GM23338 (cell line): ENCODE data around the gene ARL6IP1. TPM values are rescaled to one million over a fixed set of nuclear protein-coding genes. Genes with fewer than 3 reads are reported as not detected.

Source experiments
- ATAC-seq: fragments of 200-7000 bp; cut with Tn5 transposase; 3 replicates; pipeline ENCODE4 v1.9.1; 2020
- DNase-seq: peaks from one replicate; pipeline ENCODE4 v3.0.0-alpha.2; 2015; ENCODE audit warnings: low spot score
- H2AFZ ChIP-seq: fragments of 200-600 bp; sonication (generic); 2 replicates; pipeline ENCODE4 v1.8.0; 2016; ENCODE audit warnings: antibody characterized with exemption, mild to moderate bottlenecking, moderate library complexity
- H3F3A ChIP-seq: fragments of 200-600 bp; sonication (generic); replicated peaks from 2 replicates; pipeline ENCODE4 v1.8.0; 2017; ENCODE audit warnings: antibody characterized with exemption, mixed run types, low read depth
- H3K27ac ChIP-seq: fragments of 200-600 bp; sonication (generic); 2 replicates; pipeline ENCODE4 v1.6.1; 2016; ENCODE audit warnings: low read depth
- H3K27me3 ChIP-seq: fragments of 200-600 bp; sonication (generic); 2 replicates; pipeline ENCODE4 v1.8.0; 2016; ENCODE audit warnings: mild to moderate bottlenecking, mixed run types, moderate library complexity; ENCODE audit not compliant: insufficient read depth
- H3K36me3 ChIP-seq: fragments of 200-600 bp; sonication (generic); 2 replicates; pipeline ENCODE4 v1.8.0; 2016; ENCODE audit warnings: mild to moderate bottlenecking; ENCODE audit not compliant: insufficient read depth
- H3K4me1 ChIP-seq: fragments of 200-600 bp; sonication (generic); 2 replicates; pipeline ENCODE4 v1.8.0; 2016; ENCODE audit warnings: mild to moderate bottlenecking, moderate library complexity; ENCODE audit not compliant: insufficient read depth
- H3K4me2 ChIP-seq: fragments of 200-600 bp; sonication (generic); 2 replicates; pipeline ENCODE4 v1.7.1; 2017; ENCODE audit warnings: mixed run types
- H3K4me3 ChIP-seq: fragments of 200-600 bp; sonication (generic); 2 replicates; pipeline ENCODE4 v1.6.1; 2016; ENCODE audit warnings: mixed run types
- H3K79me2 ChIP-seq: fragments of 200-600 bp; sonication (generic); replicated peaks from 2 replicates; pipeline ENCODE4 v1.8.0; 2017; ENCODE audit warnings: mild to moderate bottlenecking; ENCODE audit not compliant: insufficient read depth
- H3K9me2 ChIP-seq: fragments of 200-600 bp; sonication (generic); 2 replicates; pipeline ENCODE4 v1.8.0; 2017; ENCODE audit not compliant: insufficient read depth
- H4K20me1 ChIP-seq: fragments of 200-600 bp; sonication (generic); replicated peaks from 2 replicates; pipeline ENCODE4 v1.8.0; 2017; ENCODE audit warnings: mild to moderate bottlenecking; ENCODE audit not compliant: insufficient read depth
- H3K27ac Mint-ChIP-seq: 2 replicates; pipeline ENCODE4 v1.8.0; 2020; ENCODE audit warnings: inconsistent platforms, mild to moderate bottlenecking, moderate library complexity, mixed read lengths
- H3K27me3 Mint-ChIP-seq: 3 replicates; pipeline ENCODE4 v1.8.0; 2022; ENCODE audit warnings: low read depth, mild to moderate bottlenecking, moderate library complexity, mixed read lengths, inconsistent platforms; ENCODE audit not compliant: insufficient read depth, poor library complexity
- H3K36me3 Mint-ChIP-seq: 3 replicates; pipeline ENCODE4 v1.8.0; 2021; ENCODE audit warnings: low read depth, mild to moderate bottlenecking, inconsistent platforms, moderate library complexity, mixed read lengths
- H3K4me1 Mint-ChIP-seq: 3 replicates; pipeline ENCODE4 v1.8.0; 2020; ENCODE audit warnings: mild to moderate bottlenecking, inconsistent platforms, mixed read lengths
- H3K4me3 Mint-ChIP-seq: 3 replicates; pipeline ENCODE4 v1.8.0; 2021; ENCODE audit warnings: moderate library complexity, mild to moderate bottlenecking, inconsistent platforms, mixed read lengths
- H3K9me3 Mint-ChIP-seq: 3 replicates; pipeline ENCODE4 v1.8.0; 2020; ENCODE audit warnings: moderate library complexity, mild to moderate bottlenecking, inconsistent platforms, mixed read lengths
- CREB1 ChIP-seq: fragments of 250-450 bp; sonication (Bioruptor Pico); IDR thresholded peaks from 2 replicates; pipeline ENCODE4 v1.5.0; 2020; ENCODE audit warnings: low read depth, mild to moderate bottlenecking, moderate library complexity
- EZH2phosphoT487 ChIP-seq: fragments of 200-600 bp; sonication (generic); IDR thresholded peaks from one replicate; pipeline ENCODE4 v1.8.1; 2018; ENCODE audit warnings: antibody characterized with exemption; ENCODE audit not compliant: unreplicated experiment
- JUNB ChIP-seq: IDR thresholded peaks from one replicate; pipeline ENCODE4 v1.6.1; 2016; ENCODE audit warnings: antibody characterized with exemption; ENCODE audit not compliant: unreplicated experiment
- NANOG ChIP-seq: IDR thresholded peaks from 2 replicates; pipeline ENCODE4 v1.6.1; 2016; ENCODE audit warnings: antibody characterized with exemption, borderline replicate concordance
- POLR2AphosphoS5 ChIP-seq: IDR thresholded peaks from 2 replicates; pipeline ENCODE4 v1.6.1; 2016; ENCODE audit warnings: antibody characterized with exemption, low read depth
- STAT1 ChIP-seq: IDR thresholded peaks from one replicate; pipeline ENCODE4 v1.6.1; 2016; ENCODE audit warnings: antibody characterized with exemption; ENCODE audit not compliant: unreplicated experiment
- ZNF114 ChIP-seq: fragments of 250-450 bp; sonication (Bioruptor Pico); IDR thresholded peaks from 2 replicates; pipeline ENCODE4 v1.5.0; 2020; ENCODE audit warnings: mild to moderate bottlenecking, moderate library complexity
- polyA plus RNA-seq: library from polyadenylated mRNA; unstranded; fragments of >200 nt; fragmentation: Nextera tagmentation; extraction: Ambion mirVana; gene quantifications from 2 replicates; pipeline ENCODE4 v1.2.1, GENCODE V29; 2016
- total RNA-seq: library from RNA; depleted of rRNA; stranded (reverse); fragments of >200 nt; shearing (Covaris generic); gene quantifications from 2 replicates; pipeline ENCODE4 v1.2.3, GENCODE V29; 2014
- TF ChIP-seq, protein P1 (sequence below): IDR thresholded peaks from one replicate; pipeline ENCODE4 v1.6.1; 2018; ENCODE audit warnings: antibody characterized with exemption; ENCODE audit not compliant: unreplicated experiment
- TF ChIP-seq, protein P2 (sequence below): IDR thresholded peaks from 2 replicates; pipeline ENCODE4 v1.6.1; 2016; ENCODE audit warnings: antibody characterized with exemption
- TF ChIP-seq, protein P3 (sequence below), 2 experiments: fragments of 200-600 bp in 1 of 2; sonication (generic) in 1 of 2; conservative IDR thresholded peaks; 2 replicates each; pipeline versions ENCODE4 v1.5.1 to v1.6.1; 2016 to 2017; ENCODE audit warnings: antibody characterized with exemption in 2 of 2, low read depth in 2 of 2, mild to moderate bottlenecking in 2 of 2, moderate library complexity in 1 of 2

Gene ARL6IP1
- total and polyA plus RNA-seq, 2 experiments from 2014 or later = 192 to 250 TPM

GRCh38 chr16:18836702-18837101, 35.4 kb upstream of the ARL6IP1 start (continued):
- TF ChIP-seq, protein P1, sequence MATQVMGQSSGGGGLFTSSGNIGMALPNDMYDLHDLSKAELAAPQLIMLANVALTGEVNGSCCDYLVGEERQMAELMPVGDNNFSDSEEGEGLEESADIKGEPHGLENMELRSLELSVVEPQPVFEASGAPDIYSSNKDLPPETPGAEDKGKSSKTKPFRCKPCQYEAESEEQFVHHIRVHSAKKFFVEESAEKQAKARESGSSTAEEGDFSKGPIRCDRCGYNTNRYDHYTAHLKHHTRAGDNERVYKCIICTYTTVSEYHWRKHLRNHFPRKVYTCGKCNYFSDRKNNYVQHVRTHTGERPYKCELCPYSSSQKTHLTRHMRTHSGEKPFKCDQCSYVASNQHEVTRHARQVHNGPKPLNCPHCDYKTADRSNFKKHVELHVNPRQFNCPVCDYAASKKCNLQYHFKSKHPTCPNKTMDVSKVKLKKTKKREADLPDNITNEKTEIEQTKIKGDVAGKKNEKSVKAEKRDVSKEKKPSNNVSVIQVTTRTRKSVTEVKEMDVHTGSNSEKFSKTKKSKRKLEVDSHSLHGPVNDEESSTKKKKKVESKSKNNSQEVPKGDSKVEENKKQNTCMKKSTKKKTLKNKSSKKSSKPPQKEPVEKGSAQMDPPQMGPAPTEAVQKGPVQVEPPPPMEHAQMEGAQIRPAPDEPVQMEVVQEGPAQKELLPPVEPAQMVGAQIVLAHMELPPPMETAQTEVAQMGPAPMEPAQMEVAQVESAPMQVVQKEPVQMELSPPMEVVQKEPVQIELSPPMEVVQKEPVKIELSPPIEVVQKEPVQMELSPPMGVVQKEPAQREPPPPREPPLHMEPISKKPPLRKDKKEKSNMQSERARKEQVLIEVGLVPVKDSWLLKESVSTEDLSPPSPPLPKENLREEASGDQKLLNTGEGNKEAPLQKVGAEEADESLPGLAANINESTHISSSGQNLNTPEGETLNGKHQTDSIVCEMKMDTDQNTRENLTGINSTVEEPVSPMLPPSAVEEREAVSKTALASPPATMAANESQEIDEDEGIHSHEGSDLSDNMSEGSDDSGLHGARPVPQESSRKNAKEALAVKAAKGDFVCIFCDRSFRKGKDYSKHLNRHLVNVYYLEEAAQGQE = no peak
- no peak for TF ChIP-seq JUNB
- no peak for TF ChIP-seq NANOG
- TF ChIP-seq ZNF114 (CRISPR knock-in tag) = no peak
- no peak for TF ChIP-seq CREB1 (CRISPR knock-in tag)

DNA sequence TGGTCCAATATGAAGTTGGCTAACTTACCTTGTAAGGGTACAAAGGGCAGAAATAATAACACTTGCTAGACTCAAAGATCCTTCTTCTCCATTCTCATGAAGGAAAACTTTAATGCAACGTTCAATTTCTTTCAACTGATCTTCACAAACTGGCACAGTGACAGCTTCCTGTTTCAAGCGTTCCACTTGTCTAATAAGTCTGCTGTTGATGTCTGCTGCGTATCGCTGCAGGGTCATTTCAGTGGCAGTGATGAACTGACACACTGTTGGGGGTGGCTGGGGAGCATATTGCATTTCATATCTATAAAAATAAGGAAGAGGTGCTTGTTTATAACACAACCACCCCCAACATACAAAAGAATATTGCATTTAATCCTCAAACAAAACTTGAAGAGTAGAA, 33.5 kb upstream of the ARL6IP1 start:
- no peaks in the 10 kb centered on the region; the same call in 2 of the 3 replicates for H3K4me1 Mint-ChIP-seq
- Histone ChIP-seq H2AFZ (no peak overlapping the region), H3K27ac (no peak overlapping the region), H3F3A (0 out of 2 replicates have a peak, but pooled peaks cover 5% of the 10 kb centered on the region), H4K20me1 (peaks cover 9% of the 10 kb centered on the region; the same call in 1 of the 2 replicates), H3K9me2 (no peaks in the 10 kb centered on the region), H3K4me2 (no peak overlapping the region), H3K4me1 (no peaks in the 10 kb centered on the region), H3K4me3 (no peak overlapping the region), H3K36me3 (peaks cover 88% of the 10 kb centered on the region), H3K27me3 (no peaks in the 10 kb centered on the region), H3K79me2 (peaks cover 3% of the 10 kb centered on the region)
- H3K36me3 Mint-ChIP-seq = peaks cover 86% of the 10 kb centered on the region
- H3K27me3 Mint-ChIP-seq = no peaks in the 10 kb centered on the region
- H3K4me3 Mint-ChIP-seq = no peak overlapping the region
- no peaks in the 10 kb centered on the region for H3K9me3 Mint-ChIP-seq
- TF ChIP-seq, protein P2, sequence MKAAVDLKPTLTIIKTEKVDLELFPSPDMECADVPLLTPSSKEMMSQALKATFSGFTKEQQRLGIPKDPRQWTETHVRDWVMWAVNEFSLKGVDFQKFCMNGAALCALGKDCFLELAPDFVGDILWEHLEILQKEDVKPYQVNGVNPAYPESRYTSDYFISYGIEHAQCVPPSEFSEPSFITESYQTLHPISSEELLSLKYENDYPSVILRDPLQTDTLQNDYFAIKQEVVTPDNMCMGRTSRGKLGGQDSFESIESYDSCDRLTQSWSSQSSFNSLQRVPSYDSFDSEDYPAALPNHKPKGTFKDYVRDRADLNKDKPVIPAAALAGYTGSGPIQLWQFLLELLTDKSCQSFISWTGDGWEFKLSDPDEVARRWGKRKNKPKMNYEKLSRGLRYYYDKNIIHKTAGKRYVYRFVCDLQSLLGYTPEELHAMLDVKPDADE = no peak
- TF ChIP-seq STAT1 (no peak), NANOG (no peak), ZNF114 (CRISPR knock-in tag) (no peak), EZH2phosphoT487 (no peak), POLR2AphosphoS5 (no peak)
- TF ChIP-seq, protein P3, sequence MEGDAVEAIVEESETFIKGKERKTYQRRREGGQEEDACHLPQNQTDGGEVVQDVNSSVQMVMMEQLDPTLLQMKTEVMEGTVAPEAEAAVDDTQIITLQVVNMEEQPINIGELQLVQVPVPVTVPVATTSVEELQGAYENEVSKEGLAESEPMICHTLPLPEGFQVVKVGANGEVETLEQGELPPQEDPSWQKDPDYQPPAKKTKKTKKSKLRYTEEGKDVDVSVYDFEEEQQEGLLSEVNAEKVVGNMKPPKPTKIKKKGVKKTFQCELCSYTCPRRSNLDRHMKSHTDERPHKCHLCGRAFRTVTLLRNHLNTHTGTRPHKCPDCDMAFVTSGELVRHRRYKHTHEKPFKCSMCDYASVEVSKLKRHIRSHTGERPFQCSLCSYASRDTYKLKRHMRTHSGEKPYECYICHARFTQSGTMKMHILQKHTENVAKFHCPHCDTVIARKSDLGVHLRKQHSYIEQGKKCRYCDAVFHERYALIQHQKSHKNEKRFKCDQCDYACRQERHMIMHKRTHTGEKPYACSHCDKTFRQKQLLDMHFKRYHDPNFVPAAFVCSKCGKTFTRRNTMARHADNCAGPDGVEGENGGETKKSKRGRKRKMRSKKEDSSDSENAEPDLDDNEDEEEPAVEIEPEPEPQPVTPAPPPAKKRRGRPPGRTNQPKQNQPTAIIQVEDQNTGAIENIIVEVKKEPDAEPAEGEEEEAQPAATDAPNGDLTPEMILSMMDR (conservative IDR thresholded peaks at IDR 0.05; ENCODE audit: low read depth in 2 of 2) = no peak
- ATAC-seq (no peak), DNase-seq (no peak)
- H3K27ac Mint-ChIP-seq = no peak overlapping the region
